Measurements from ENCODE around the gene SRGAP3.

GRCh38 chr3:9137676-9138075, 111.8 kb downstream of the SRGAP3 start:
- TF ChIP-seq CTCF (IDR thresholded peaks at IDR 0.05) (no peak), EZH2 (IDR thresholded peaks at IDR 0.05; ENCODE audit: borderline replicate concordance, insufficient read depth, low read depth, low read length, poor library complexity, severe bottlenecking) (no peak)

All from B cell (primary cell).